Coronary artery (tissue), 2 donors: ENCODE data around the gene SMIM45.

Experiments used
- DNase-seq: peaks from one replicate; pipeline ENCODE4 v3.0.0-alpha.2; 2017; ENCODE audit warnings: low spot score
- H3K27ac ChIP-seq, 2 donors: fragments of 200-600 bp; sonication (generic); one replicate each; pipeline ENCODE4 v1.5.1; 2016 to 2019
- H3K4me3 ChIP-seq: fragments of 200-600 bp; sonication (generic); 2 replicates; pipeline ENCODE4 v1.5.1; 2016; ENCODE audit warnings: mild to moderate bottlenecking, moderate library complexity
- CTCF ChIP-seq: fragments of 200-600 bp; sonication (generic); IDR thresholded peaks from one replicate; pipeline ENCODE4 v1.5.1; 2019; ENCODE audit warnings: antibody characterized with exemption

Gene SMIM45

GRCh38 chr22:41983513-41984405 lies 31.8 kb downstream of the SMIM45 start:
- H3K4me3 ChIP-seq: no peak overlapping the region
- no peak overlapping the region for H3K27ac ChIP-seq
- no peak for DNase-seq
- TF ChIP-seq CTCF: no peak

GRCh38 chr22:41987276-41987675 lies 35.3 kb downstream of the SMIM45 start:
- no peak for TF ChIP-seq CTCF
- no peak for DNase-seq
- Histone ChIP-seq H3K27ac (no peak overlapping the region), H3K4me3 (no peak overlapping the region)

GRCh38 chr22:41989246-41989645 lies 37.3 kb downstream of the SMIM45 start:
- no peak for TF ChIP-seq CTCF
- Histone ChIP-seq H3K27ac (no peak overlapping the region), H3K4me3 (no peak overlapping the region)
- DNase-seq: no peak

GRCh38 chr22:41991111-41991510 lies 39.2 kb downstream of the SMIM45 start:
- no peak for DNase-seq
- no peak overlapping the region for H3K4me3 ChIP-seq
- no peak overlapping the region for H3K27ac ChIP-seq
- no peak for TF ChIP-seq CTCF

GRCh38 chr22:41992496-41992895 lies 40.5 kb downstream of the SMIM45 start:
- Histone ChIP-seq H3K4me3 (no peak overlapping the region), H3K27ac (no peak overlapping the region)
- no peak for DNase-seq
- TF ChIP-seq CTCF: no peak

GRCh38 chr22:41995211-41995610 lies 43.3 kb downstream of the SMIM45 start:
- no peak overlapping the region for H3K27ac ChIP-seq
- no peak for TF ChIP-seq CTCF
- no peak for DNase-seq
- H3K4me3 ChIP-seq: no peak overlapping the region

- DNase-seq: no peak
These were observed 44.9 kb downstream of the SMIM45 start for GRCh38 chr22:41996826-41997225.

More at GRCh38 chr22:41996826-41997225, 44.9 kb downstream of the SMIM45 start:
- Histone ChIP-seq H3K27ac (no peak overlapping the region), H3K4me3 (no peak overlapping the region)
- no peak for TF ChIP-seq CTCF
